Measurements from ENCODE around the gene LTBR.

LTBR gene

DNA sequence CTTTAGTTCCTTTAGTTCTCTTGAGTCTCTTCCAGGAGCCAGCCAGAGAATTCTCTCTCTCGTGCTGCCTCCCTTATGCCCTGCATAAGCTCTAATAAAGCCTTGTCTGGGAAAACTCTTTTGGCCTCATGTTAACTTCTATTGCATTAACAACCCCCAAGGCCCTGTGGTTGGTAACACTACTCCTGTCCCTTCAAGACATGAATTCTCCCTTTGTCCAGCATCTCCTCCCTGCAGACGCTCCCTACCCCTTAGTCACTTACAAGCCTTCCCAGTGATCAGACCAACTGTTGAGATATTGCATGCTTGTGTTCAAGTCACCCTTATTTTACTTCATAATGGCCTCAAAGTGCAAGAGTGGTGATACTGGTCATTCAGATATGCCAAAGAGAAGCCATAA, 12.1 kb downstream of the LTBR start:
- Histone ChIP-seq H3K36me3 (ENCODE audit: low read length) (no peaks in the 10 kb centered on the region), H3K9me3 (ENCODE audit: insufficient read depth, low read length) (no peaks in the 10 kb centered on the region), H3K4me2 (ENCODE audit: low read depth, low read length, poor library complexity, severe bottlenecking) (no peak overlapping the region), H3K4me3 (ENCODE audit: insufficient read depth, low read length, poor library complexity, severe bottlenecking) (no peak overlapping the region), H3F3A (ENCODE audit: insufficient read depth) (no peaks in the 10 kb centered on the region), H3K27me3 (ENCODE audit: low read length) (no peaks in the 10 kb centered on the region), H3K27ac (ENCODE audit: low read depth, low read length) (no peak overlapping the region), H3K79me2 (ENCODE audit: insufficient read depth, low read length) (no peaks in the 10 kb centered on the region), H3K9ac (ENCODE audit: low read length) (no peak overlapping the region), H2AFZ (ENCODE audit: low read depth, low read length, severe bottlenecking) (no peak overlapping the region), H3K9me2 (replicated peaks; ENCODE audit: insufficient read depth, low read length) (no peaks in the 10 kb centered on the region), H4K20me1 (ENCODE audit: low read depth, low read length) (no peaks in the 10 kb centered on the region)
- no peak for TF ChIP-seq EZH2phosphoT487 (conservative IDR thresholded peaks at IDR 0.05; ENCODE audit: low read length)
- TF ChIP-seq, protein P1, sequence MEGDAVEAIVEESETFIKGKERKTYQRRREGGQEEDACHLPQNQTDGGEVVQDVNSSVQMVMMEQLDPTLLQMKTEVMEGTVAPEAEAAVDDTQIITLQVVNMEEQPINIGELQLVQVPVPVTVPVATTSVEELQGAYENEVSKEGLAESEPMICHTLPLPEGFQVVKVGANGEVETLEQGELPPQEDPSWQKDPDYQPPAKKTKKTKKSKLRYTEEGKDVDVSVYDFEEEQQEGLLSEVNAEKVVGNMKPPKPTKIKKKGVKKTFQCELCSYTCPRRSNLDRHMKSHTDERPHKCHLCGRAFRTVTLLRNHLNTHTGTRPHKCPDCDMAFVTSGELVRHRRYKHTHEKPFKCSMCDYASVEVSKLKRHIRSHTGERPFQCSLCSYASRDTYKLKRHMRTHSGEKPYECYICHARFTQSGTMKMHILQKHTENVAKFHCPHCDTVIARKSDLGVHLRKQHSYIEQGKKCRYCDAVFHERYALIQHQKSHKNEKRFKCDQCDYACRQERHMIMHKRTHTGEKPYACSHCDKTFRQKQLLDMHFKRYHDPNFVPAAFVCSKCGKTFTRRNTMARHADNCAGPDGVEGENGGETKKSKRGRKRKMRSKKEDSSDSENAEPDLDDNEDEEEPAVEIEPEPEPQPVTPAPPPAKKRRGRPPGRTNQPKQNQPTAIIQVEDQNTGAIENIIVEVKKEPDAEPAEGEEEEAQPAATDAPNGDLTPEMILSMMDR (IDR thresholded peaks at IDR 0.05; ENCODE audit: insufficient read depth, low read length, poor library complexity, severe bottlenecking) = no peak

DNA sequence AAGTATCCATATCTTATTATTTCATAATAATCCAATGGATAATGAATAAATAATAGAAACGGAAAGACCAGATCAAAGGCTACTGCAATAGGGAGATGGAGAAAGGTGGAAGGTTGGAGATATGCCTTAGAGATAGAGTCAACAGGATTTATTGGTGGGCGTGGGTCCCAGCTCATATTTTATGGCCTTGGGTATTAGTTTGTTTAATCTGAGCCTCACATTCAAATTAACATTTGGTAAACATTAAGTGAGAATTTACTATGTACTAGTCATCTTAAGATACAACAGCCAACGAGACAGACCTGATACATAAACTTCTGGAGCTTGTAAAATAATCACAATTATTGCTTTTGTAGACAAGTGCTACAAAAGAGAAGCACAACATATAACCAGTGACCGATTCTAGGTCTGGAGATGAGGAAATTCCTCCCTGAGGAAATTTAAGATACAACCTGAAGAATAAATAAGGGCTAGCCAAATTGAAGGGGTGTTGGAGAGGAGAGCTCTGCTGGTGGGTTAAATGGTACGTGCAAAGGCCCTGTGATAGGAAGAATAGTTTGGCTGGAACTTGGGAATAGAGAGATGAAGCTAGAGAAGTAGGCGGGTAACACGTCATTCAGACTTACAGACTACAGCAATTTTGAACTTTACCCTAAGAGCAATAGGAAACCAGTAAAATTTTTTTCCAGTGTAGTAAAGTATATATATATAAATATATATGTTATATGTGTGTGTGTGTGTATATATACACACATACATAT, 16.1 kb downstream of the LTBR start:
- no peaks in the 10 kb centered on the region for H3K79me2 ChIP-seq (ENCODE audit: insufficient read depth, low read length)
- H3K9ac ChIP-seq (ENCODE audit: low read length) = no peak overlapping the region
- no peaks in the 10 kb centered on the region for H4K20me1 ChIP-seq (ENCODE audit: low read depth, low read length)
- H3K9me2 ChIP-seq (replicated peaks; ENCODE audit: insufficient read depth, low read length) = no peaks in the 10 kb centered on the region
- no peaks in the 10 kb centered on the region for H3K9me3 ChIP-seq (ENCODE audit: insufficient read depth, low read length)
- H3K4me2 ChIP-seq (ENCODE audit: low read depth, low read length, poor library complexity, severe bottlenecking) = no peak overlapping the region
- no peak for TF ChIP-seq EZH2phosphoT487 (conservative IDR thresholded peaks at IDR 0.05; ENCODE audit: low read length)
- TF ChIP-seq, protein P1 (IDR thresholded peaks at IDR 0.05; ENCODE audit: insufficient read depth, low read length, poor library complexity, severe bottlenecking) = no peak
- no peak overlapping the region for H3K4me3 ChIP-seq (ENCODE audit: insufficient read depth, low read length, poor library complexity, severe bottlenecking)
- no peaks in the 10 kb centered on the region for H3F3A ChIP-seq (ENCODE audit: insufficient read depth)
- no peak overlapping the region for H2AFZ ChIP-seq (ENCODE audit: low read depth, low read length, severe bottlenecking)
- H3K27me3 ChIP-seq (ENCODE audit: low read length) = no peaks in the 10 kb centered on the region
- no peaks in the 10 kb centered on the region for H3K36me3 ChIP-seq (ENCODE audit: low read length)
- no peak overlapping the region for H3K27ac ChIP-seq (ENCODE audit: low read depth, low read length)

DNA sequence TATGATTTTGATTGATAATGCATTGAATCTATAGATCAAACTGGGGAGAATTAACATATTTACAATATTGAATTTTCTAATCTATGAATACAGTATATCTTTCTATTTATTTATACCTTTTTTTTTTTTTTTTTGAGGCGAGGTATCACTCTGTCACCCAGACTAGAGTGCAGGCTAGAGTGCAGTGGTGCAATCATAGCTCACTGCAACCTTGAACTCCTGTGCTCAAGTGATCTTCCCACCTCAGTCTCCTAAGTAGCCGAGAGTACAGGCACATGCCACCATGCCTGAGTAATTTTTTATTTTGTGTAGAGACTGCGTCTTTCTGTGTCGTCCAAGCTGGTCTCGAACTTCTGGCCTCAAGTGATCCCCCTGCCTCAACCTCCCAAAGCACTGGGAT, 20.4 kb downstream of the LTBR start:
- no peaks in the 10 kb centered on the region for H3K9me3 ChIP-seq (ENCODE audit: insufficient read depth, low read length)
- no peak overlapping the region for H2AFZ ChIP-seq (ENCODE audit: low read depth, low read length, severe bottlenecking)
- no peak overlapping the region for H3K9ac ChIP-seq (ENCODE audit: low read length)
- no peak overlapping the region for H3K4me2 ChIP-seq (ENCODE audit: low read depth, low read length, poor library complexity, severe bottlenecking)
- no peaks in the 10 kb centered on the region for H3F3A ChIP-seq (ENCODE audit: insufficient read depth)
- no peaks in the 10 kb centered on the region for H3K36me3 ChIP-seq (ENCODE audit: low read length)
- no peaks in the 10 kb centered on the region for H3K79me2 ChIP-seq (ENCODE audit: insufficient read depth, low read length)
- H3K27me3 ChIP-seq (ENCODE audit: low read length) = no peaks in the 10 kb centered on the region
- H3K9me2 ChIP-seq (replicated peaks; ENCODE audit: insufficient read depth, low read length) = no peaks in the 10 kb centered on the region
- H3K27ac ChIP-seq (ENCODE audit: low read depth, low read length) = no peak overlapping the region
- H3K4me3 ChIP-seq (ENCODE audit: insufficient read depth, low read length, poor library complexity, severe bottlenecking) = no peak overlapping the region
- no peaks in the 10 kb centered on the region for H4K20me1 ChIP-seq (ENCODE audit: low read depth, low read length)
- TF ChIP-seq, protein P1 (IDR thresholded peaks at IDR 0.05; ENCODE audit: insufficient read depth, low read length, poor library complexity, severe bottlenecking) = no peak
- TF ChIP-seq EZH2phosphoT487 (conservative IDR thresholded peaks at IDR 0.05; ENCODE audit: low read length) = no peak

Data from SU-DHL-6 (cell line).